K562 (cell line): Measurements from ENCODE around the gene FLAD1. TPM values are rescaled to one million over a fixed set of nuclear protein-coding genes. Genes with fewer than 3 reads are reported as not detected.
A peak's percentile ranks its signal among the peaks of the same experiment; 100 is the strongest.

Experiments used
- BACH1 ChIP-seq: fragments of 200-800 bp; sonication (Bioruptor generic); IDR thresholded peaks from 2 replicates; pipeline ENCODE4 v1.6.1; 2016; ENCODE audit warnings: missing genetic modification characterization, missing compliant biosample characterization
- BCOR ChIP-seq: fragments of 450-650 bp; IDR thresholded peaks from 2 replicates; pipeline ENCODE4 v1.6.1; 2016
- BRD4 ChIP-seq: fragments of 200-600 bp; sonication (generic); IDR thresholded peaks from 2 replicates; pipeline ENCODE4 v1.6.1; 2017; ENCODE audit warnings: inconsistent platforms
- CBX1 ChIP-seq: sonication (generic); IDR thresholded peaks from 2 replicates; pipeline ENCODE4 v1.6.1; 2016; ENCODE audit warnings: antibody characterized with exemption, low read depth, mild to moderate bottlenecking
- CHD2 ChIP-seq: IDR thresholded peaks from 2 replicates; pipeline ENCODE4 v1.6.1; 2011; ENCODE audit warnings: low read depth, low read length
- FOXP1 ChIP-seq: sonication (generic); formaldehyde crosslinking; IDR thresholded peaks from 2 replicates; pipeline ENCODE4 v1.8.0; 2022; ENCODE audit warnings: mild to moderate bottlenecking, missing genetic modification reagents
- GTF2E2 ChIP-seq: fragments of 200-800 bp; sonication (Bioruptor generic); IDR thresholded peaks from 2 replicates; pipeline ENCODE4 v1.6.1; 2016; ENCODE audit warnings: missing genetic modification characterization, missing compliant biosample characterization
- ILK ChIP-seq: fragments of 450-650 bp; IDR thresholded peaks from 2 replicates; pipeline ENCODE4 v1.6.1; 2016; ENCODE audit warnings: missing genetic modification characterization, low read depth, mild to moderate bottlenecking, missing compliant biosample characterization, moderate library complexity, borderline replicate concordance
- KAT2B ChIP-seq: IDR thresholded peaks from one replicate; pipeline ENCODE4 v1.6.1; 2012; ENCODE audit warnings: low read depth, mild to moderate bottlenecking, control low read depth, inconsistent platforms, low read length, moderate library complexity
- KDM4B ChIP-seq, 2 experiments: fragments of 450-650 bp in 1 of 2; sonication (generic) in 1 of 2; IDR thresholded peaks; 2 replicates each; pipeline ENCODE4 v1.6.1; 2016 to 2017; ENCODE audit warnings: borderline replicate concordance in 2 of 2, antibody characterized with exemption in 1 of 2, low read depth in 1 of 2, mild to moderate bottlenecking in 1 of 2
- MECOM ChIP-seq: fragments of 250-450 bp; sonication (Bioruptor Pico); IDR thresholded peaks from 2 replicates; pipeline ENCODE4 v1.8.0; 2022; ENCODE audit warnings: inconsistent platforms
- MTF1 ChIP-seq: fragments of 250-450 bp; sonication (Bioruptor Pico); IDR thresholded peaks from 2 replicates; pipeline ENCODE4 v1.9.0; 2021; ENCODE audit warnings: moderate library complexity, mild to moderate bottlenecking, inconsistent platforms, borderline replicate concordance
- NFYB ChIP-seq: IDR thresholded peaks from 2 replicates; pipeline ENCODE4 v1.6.1; 2011; ENCODE audit warnings: mild to moderate bottlenecking, moderate library complexity; ENCODE audit not compliant: insufficient read length; ENCODE audit errors: extremely low read depth
- POLR2A ChIP-seq: fragments of 450-650 bp; conservative IDR thresholded peaks from 2 replicates; pipeline ENCODE4 v1.6.1; 2016
- SMARCC2 ChIP-seq: fragments of 450-650 bp; IDR thresholded peaks from 2 replicates; pipeline ENCODE4 v1.6.1; 2017; ENCODE audit warnings: antibody characterized with exemption, moderate library complexity, mild to moderate bottlenecking, low read depth
- TCF7 ChIP-seq: sonication (generic); IDR thresholded peaks from 2 replicates; pipeline ENCODE4 v1.6.1; 2016; ENCODE audit warnings: antibody characterized with exemption, borderline replicate concordance
- TEAD2 ChIP-seq: fragments of 450-650 bp; IDR thresholded peaks from 2 replicates; pipeline ENCODE4 v1.6.1; 2016; ENCODE audit warnings: missing genetic modification characterization, control low read depth, missing compliant biosample characterization
- TSC22D4 ChIP-seq: fragments of 450-650 bp; IDR thresholded peaks from 2 replicates; pipeline ENCODE4 v1.6.1; 2016; ENCODE audit warnings: missing genetic modification characterization, missing biosample characterization, control low read depth
- ZBTB7A ChIP-seq: IDR thresholded peaks from 2 replicates; pipeline ENCODE4 v1.6.1; 2011; ENCODE audit warnings: low read depth, mild to moderate bottlenecking, low read length, moderate library complexity, borderline replicate concordance; ENCODE audit not compliant: control insufficient read depth
- ZNF124 ChIP-seq: sonication (generic); formaldehyde crosslinking; IDR thresholded peaks from 2 replicates; pipeline ENCODE4 v1.8.1; 2022; ENCODE audit warnings: missing genetic modification reagents
- ZNF175 ChIP-seq: fragments of 200-800 bp; sonication (Bioruptor generic); IDR thresholded peaks from 2 replicates; pipeline ENCODE4 v1.6.1; 2016; ENCODE audit warnings: low read depth, mild to moderate bottlenecking, missing genetic modification characterization, missing compliant biosample characterization
- polyA plus RNA-seq, 8 experiments: library from polyadenylated mRNA; depleted of rRNA in 4 of 8; stranded (reverse) in 5 of 8; unstranded in 3 of 8; fragments of >200 nt; fragmentation: Nextera tagmentation in 2 of 8; fragmentation: Illumina TruSeq in 1 of 8; extraction: Ambion mirVana in 2 of 8; extraction: Trizol in 1 of 8; gene quantifications; 2 replicates each; pipeline versions ENCODE4 v1.2.1 to v1.2.3, GENCODE V29; 2011 to 2014; ENCODE audit warnings: inconsistent platforms in 1 of 8, missing spikeins in 1 of 8
- total RNA-seq, 7 experiments: library from RNA; depleted of rRNA in 6 of 7; stranded (reverse); fragments of >200 nt in 6 of 7; fragmentation: Illumina TruSeq in 2 of 7; extraction: Trizol in 2 of 7; gene quantifications; 2 replicates each; pipeline versions ENCODE4 v1.2.1 to v1.2.3, GENCODE V29; 2011 to 2021; ENCODE audit warnings: low replicate concordance in 1 of 7
- TF ChIP-seq, protein P1 (sequence below): fragments of 450-650 bp; formaldehyde crosslinking; IDR thresholded peaks from 2 replicates; pipeline ENCODE4 v1.4.0; 2020; ENCODE audit warnings: mild to moderate bottlenecking, moderate library complexity
- TF ChIP-seq, protein P2 (sequence below): conservative IDR thresholded peaks from 2 replicates; pipeline ENCODE4 v1.6.1; 2011; ENCODE audit warnings: low read depth, mild to moderate bottlenecking, low read length; ENCODE audit not compliant: control insufficient read depth
- TF ChIP-seq, protein P3 (sequence below): fragments of 250-450 bp; sonication (Bioruptor Pico); IDR thresholded peaks from 2 replicates; pipeline ENCODE4 v1.5.0; 2021
- TF ChIP-seq, protein P4 (sequence below): sonication (generic); formaldehyde crosslinking; IDR thresholded peaks from 2 replicates; pipeline ENCODE4 v1.8.0; 2023; ENCODE audit warnings: mild to moderate bottlenecking, missing genetic modification reagents

FLAD1 gene
- total and polyA plus RNA-seq, 9 of the 15 experiments (the other 6 are each of a cell fraction or from before 2014, with no cell fraction given), result 24.9 to 85.8 (median 67.0) TPM

DNA sequence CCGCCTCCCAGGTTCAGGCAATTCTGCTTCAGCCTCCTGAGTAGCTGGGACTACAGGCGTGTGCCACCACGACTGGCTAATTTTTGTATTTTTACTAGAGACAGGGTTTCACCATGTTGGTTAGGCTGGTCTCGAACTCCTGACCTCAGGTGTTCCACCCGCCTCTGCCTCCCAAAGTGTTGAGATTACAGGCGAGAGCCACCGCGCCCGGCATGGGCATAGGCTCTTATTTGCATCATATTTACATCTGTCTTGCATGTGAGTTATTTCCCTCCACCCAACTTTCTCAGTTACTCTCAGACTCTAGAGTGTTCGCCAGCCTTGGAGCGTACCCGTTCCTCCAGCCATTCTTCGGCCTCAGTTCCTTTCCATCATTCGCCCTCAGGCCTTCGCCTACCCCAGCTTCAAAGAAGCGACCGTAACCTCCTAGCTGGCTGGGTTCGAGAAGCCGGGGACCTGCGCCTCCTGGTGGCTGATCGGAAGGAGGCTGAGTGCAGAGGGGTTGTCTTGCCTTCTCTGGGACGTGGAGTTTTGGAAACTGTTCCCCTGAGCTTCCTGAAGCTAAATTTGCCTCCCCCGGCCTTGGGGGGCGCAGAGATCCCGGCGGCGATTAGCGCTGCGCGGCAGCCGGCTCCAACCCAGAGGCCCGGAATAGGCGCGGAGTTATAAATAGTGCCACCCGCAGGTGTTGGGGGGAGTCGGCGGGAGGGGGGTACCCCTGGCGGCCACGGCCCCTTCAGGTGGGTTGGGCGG is 15.8 kb downstream of the FLAD1 start (continued):
- TF ChIP-seq, protein P1, sequence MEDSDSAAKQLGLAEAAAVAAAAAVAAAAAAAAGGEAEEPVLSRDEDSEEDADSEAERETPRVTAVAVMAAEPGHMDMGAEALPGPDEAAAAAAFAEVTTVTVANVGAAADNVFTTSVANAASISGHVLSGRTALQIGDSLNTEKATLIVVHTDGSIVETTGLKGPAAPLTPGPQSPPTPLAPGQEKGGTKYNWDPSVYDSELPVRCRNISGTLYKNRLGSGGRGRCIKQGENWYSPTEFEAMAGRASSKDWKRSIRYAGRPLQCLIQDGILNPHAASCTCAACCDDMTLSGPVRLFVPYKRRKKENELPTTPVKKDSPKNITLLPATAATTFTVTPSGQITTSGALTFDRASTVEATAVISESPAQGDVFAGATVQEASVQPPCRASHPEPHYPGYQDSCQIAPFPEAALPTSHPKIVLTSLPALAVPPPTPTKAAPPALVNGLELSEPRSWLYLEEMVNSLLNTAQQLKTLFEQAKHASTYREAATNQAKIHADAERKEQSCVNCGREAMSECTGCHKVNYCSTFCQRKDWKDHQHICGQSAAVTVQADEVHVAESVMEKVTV, result peak; percentile 63; the same call in 1 of the 2 replicates
- TF ChIP-seq KAT2B (no peak), NFYB (no peak), GTF2E2 (tag) (no peak), TEAD2 (tag) (no peak), BCOR (0 out of 2 replicates have a peak, but pooled peaks have one; percentile 9), ZBTB7A (peak; percentile 87; the same call in 1 of the 2 replicates), CBX1 (no peak; the same call in 1 of the 2 replicates), CHD2 (no peak), MTF1 (CRISPR knock-in tag) (no peak), TSC22D4 (no peak), KDM4B (IDR thresholded peaks at IDR 0.05; ENCODE audit: borderline replicate concordance in 2 of 2, low read depth in 1 of 2) (no peak), TCF7 (no peak), MECOM (CRISPR knock-in tag) (no peak), ZNF175 (no peak), POLR2A (no peak), BRD4 (0 out of 2 replicates have a peak, but pooled peaks have one; percentile 2), SMARCC2 (no peak), FOXP1 (no peak), ZNF124 (CRISPR knock-in tag) (no peak), ILK (tag) (no peak), BACH1 (no peak)
- TF ChIP-seq, protein P2, sequence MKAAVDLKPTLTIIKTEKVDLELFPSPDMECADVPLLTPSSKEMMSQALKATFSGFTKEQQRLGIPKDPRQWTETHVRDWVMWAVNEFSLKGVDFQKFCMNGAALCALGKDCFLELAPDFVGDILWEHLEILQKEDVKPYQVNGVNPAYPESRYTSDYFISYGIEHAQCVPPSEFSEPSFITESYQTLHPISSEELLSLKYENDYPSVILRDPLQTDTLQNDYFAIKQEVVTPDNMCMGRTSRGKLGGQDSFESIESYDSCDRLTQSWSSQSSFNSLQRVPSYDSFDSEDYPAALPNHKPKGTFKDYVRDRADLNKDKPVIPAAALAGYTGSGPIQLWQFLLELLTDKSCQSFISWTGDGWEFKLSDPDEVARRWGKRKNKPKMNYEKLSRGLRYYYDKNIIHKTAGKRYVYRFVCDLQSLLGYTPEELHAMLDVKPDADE, result no peak; the same call in 1 of the 2 replicates
- TF ChIP-seq, protein P3, sequence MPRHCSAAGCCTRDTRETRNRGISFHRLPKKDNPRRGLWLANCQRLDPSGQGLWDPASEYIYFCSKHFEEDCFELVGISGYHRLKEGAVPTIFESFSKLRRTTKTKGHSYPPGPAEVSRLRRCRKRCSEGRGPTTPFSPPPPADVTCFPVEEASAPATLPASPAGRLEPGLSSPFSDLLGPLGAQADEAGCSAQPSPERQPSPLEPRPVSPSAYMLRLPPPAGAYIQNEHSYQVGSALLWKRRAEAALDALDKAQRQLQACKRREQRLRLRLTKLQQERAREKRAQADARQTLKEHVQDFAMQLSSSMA (CRISPR knock-in tag), result no peak
- TF ChIP-seq, protein P4, sequence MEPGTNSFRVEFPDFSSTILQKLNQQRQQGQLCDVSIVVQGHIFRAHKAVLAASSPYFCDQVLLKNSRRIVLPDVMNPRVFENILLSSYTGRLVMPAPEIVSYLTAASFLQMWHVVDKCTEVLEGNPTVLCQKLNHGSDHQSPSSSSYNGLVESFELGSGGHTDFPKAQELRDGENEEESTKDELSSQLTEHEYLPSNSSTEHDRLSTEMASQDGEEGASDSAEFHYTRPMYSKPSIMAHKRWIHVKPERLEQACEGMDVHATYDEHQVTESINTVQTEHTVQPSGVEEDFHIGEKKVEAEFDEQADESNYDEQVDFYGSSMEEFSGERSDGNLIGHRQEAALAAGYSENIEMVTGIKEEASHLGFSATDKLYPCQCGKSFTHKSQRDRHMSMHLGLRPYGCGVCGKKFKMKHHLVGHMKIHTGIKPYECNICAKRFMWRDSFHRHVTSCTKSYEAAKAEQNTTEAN, result no peak
